ENCODE measurements around the gene EXOSC3. TPM values are rescaled to one million over a fixed set of nuclear protein-coding genes. Genes with fewer than 3 reads are reported as not detected.

Gene EXOSC3
- polyA plus RNA-seq, 2 donors = 24.0 to 36.0 TPM

DNA sequence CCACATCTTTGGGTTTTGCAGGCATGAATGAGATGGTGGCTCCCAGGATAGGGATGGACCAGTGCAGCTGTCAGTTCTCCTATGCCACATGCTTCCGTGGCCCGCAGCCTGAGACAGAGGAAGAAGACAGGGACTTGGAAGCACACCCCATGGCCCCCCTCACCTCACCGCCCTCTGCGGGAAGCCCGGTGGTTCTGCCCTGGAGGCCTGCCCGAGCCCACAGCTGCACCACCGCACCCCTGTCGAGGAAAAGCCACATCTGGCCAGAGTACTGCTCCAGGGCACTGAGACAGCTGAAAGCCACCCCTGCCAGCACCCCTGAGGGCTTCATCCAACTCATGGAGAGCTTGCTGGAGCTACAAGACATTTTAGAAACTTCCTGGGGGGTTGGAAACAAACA is 38.9 kb downstream of the EXOSC3 start:
- Histone ChIP-seq H3K36me3 (ENCODE audit: control insufficient read depth in 2 of 2, insufficient read depth in 2 of 2, low read length in 1 of 2) (no peaks in the 10 kb centered on the region), H3K9me3 (ENCODE audit: control insufficient read depth in 2 of 2, insufficient read depth in 1 of 2, low read depth in 1 of 2, low read length in 1 of 2) (no peaks in the 10 kb centered on the region), H3K4me1 (ENCODE audit: control insufficient read depth in 2 of 2, insufficient read depth in 2 of 2, low read length in 1 of 2) (no peaks in the 10 kb centered on the region), H3K4me3 (ENCODE audit: low read depth in 1 of 2, low read length in 2 of 2) (no peak overlapping the region), H3K27me3 (ENCODE audit: control insufficient read depth in 1 of 2, insufficient read depth in 2 of 2, low read length in 2 of 2) (no peaks in the 10 kb centered on the region), H3K27ac (ENCODE audit: low read depth in 2 of 2, low read length in 1 of 2) (no peak overlapping the region)
- WGBS, 2 donors = 62 to 68% methylated on average over 8 of the region's 8 CpGs

GRCh38 chr9:37740631-37741328 is 44.1 kb downstream of the EXOSC3 start:
- 78% methylated on average over 15 of the region's 15 CpGs for WGBS, 2 donors
- Histone ChIP-seq H3K27ac (ENCODE audit: low read depth in 2 of 2, low read length in 1 of 2) (no peak overlapping the region), H3K27me3 (ENCODE audit: control insufficient read depth in 1 of 2, insufficient read depth in 2 of 2, low read length in 2 of 2) (no peaks in the 10 kb centered on the region), H3K9me3 (ENCODE audit: control insufficient read depth in 2 of 2, insufficient read depth in 1 of 2, low read depth in 1 of 2, low read length in 1 of 2) (no peaks in the 10 kb centered on the region), H3K4me3 (ENCODE audit: low read depth in 1 of 2, low read length in 2 of 2) (no peak overlapping the region), H3K36me3 (ENCODE audit: control insufficient read depth in 2 of 2, insufficient read depth in 2 of 2, low read length in 1 of 2) (no peaks in the 10 kb centered on the region), H3K4me1 (ENCODE audit: control insufficient read depth in 2 of 2, insufficient read depth in 2 of 2, low read length in 1 of 2) (no peaks in the 10 kb centered on the region)

- Histone ChIP-seq H3K9me3 (ENCODE audit: control insufficient read depth in 2 of 2, insufficient read depth in 1 of 2, low read depth in 1 of 2, low read length in 1 of 2) (no peaks in the 10 kb centered on the region), H3K4me3 (ENCODE audit: low read depth in 1 of 2, low read length in 2 of 2) (no peak overlapping the region)
- WGBS, 2 donors = 94% methylated on average over 15 to 16 of the region's 16 CpGs
These were observed 44.7 kb downstream of the EXOSC3 start for GRCh38 chr9:37740128-37740527.

GRCh38 chr9:37739222-37739621 is 45.6 kb downstream of the EXOSC3 start:
- H3K27me3 ChIP-seq (ENCODE audit: control insufficient read depth in 1 of 2, insufficient read depth in 2 of 2, low read length in 2 of 2) = no peaks in the 10 kb centered on the region
- 88 to 89% methylated on average over 5 of the region's 5 CpGs for WGBS, 2 donors
- H3K4me1 ChIP-seq (ENCODE audit: control insufficient read depth in 2 of 2, insufficient read depth in 2 of 2, low read length in 1 of 2) = no peaks in the 10 kb centered on the region
- no peak overlapping the region for H3K27ac ChIP-seq (ENCODE audit: low read depth in 2 of 2, low read length in 1 of 2)
- H3K9me3 ChIP-seq (ENCODE audit: control insufficient read depth in 2 of 2, insufficient read depth in 1 of 2, low read depth in 1 of 2, low read length in 1 of 2) = no peaks in the 10 kb centered on the region
- H3K36me3 ChIP-seq (ENCODE audit: control insufficient read depth in 2 of 2, insufficient read depth in 2 of 2, low read length in 1 of 2) = no peaks in the 10 kb centered on the region
- no peak overlapping the region for H3K4me3 ChIP-seq (ENCODE audit: low read depth in 1 of 2, low read length in 2 of 2)

More at GRCh38 chr9:37740128-37740527, 44.7 kb downstream of the EXOSC3 start:
- no peak overlapping the region for H3K27ac ChIP-seq (ENCODE audit: low read depth in 2 of 2, low read length in 1 of 2)
- no peaks in the 10 kb centered on the region for H3K27me3 ChIP-seq (ENCODE audit: control insufficient read depth in 1 of 2, insufficient read depth in 2 of 2, low read length in 2 of 2)
- no peaks in the 10 kb centered on the region for H3K4me1 ChIP-seq (ENCODE audit: control insufficient read depth in 2 of 2, insufficient read depth in 2 of 2, low read length in 1 of 2)
- no peaks in the 10 kb centered on the region for H3K36me3 ChIP-seq (ENCODE audit: control insufficient read depth in 2 of 2, insufficient read depth in 2 of 2, low read length in 1 of 2)

DNA sequence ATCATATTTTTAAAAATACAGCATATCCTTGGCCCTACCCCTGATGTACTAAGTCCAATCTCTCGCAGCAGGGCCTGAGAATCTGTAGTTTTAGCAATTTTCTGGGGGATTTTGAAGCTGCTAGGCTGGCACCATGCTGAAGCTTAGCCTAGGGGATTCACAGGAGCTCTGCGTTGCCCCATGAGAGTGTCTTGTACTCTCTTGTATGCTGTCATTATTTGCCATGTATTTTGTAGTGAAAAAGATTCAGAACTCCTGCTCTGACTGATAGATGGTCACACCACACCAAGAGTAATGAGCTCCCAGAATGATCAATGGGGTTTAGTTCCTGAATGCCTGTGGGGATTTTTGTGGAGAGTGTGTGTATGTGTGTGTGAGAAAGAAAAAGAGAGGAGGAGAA is 51.9 kb downstream of the EXOSC3 start:
- no peaks in the 10 kb centered on the region for H3K36me3 ChIP-seq (ENCODE audit: control insufficient read depth in 2 of 2, insufficient read depth in 2 of 2, low read length in 1 of 2)
- no peaks in the 10 kb centered on the region for H3K9me3 ChIP-seq (ENCODE audit: control insufficient read depth in 2 of 2, insufficient read depth in 1 of 2, low read depth in 1 of 2, low read length in 1 of 2)
- 39 to 68% methylated on average over 2 of the region's 2 CpGs for WGBS, 2 donors
- H3K27me3 ChIP-seq (ENCODE audit: control insufficient read depth in 1 of 2, insufficient read depth in 2 of 2, low read length in 2 of 2) = no peaks in the 10 kb centered on the region
- peaks cover 0 to 5% of the 10 kb centered on the region in 2 donors for H3K4me1 ChIP-seq (ENCODE audit: control insufficient read depth in 2 of 2, insufficient read depth in 2 of 2, low read length in 1 of 2)
- H3K27ac ChIP-seq (ENCODE audit: low read depth in 2 of 2, low read length in 1 of 2) = no peak overlapping the region
- H3K4me3 ChIP-seq (ENCODE audit: low read depth in 1 of 2, low read length in 2 of 2) = no peak overlapping the region

- no peaks in the 10 kb centered on the region for H3K9me3 ChIP-seq (ENCODE audit: control insufficient read depth in 2 of 2, insufficient read depth in 1 of 2, low read depth in 1 of 2, low read length in 1 of 2)
- H3K27me3 ChIP-seq (ENCODE audit: control insufficient read depth in 1 of 2, insufficient read depth in 2 of 2, low read length in 2 of 2) = no peaks in the 10 kb centered on the region
- 83 to 86% methylated on average over 10 of the region's 10 CpGs for WGBS, 2 donors
- no peaks in the 10 kb centered on the region for H3K36me3 ChIP-seq (ENCODE audit: control insufficient read depth in 2 of 2, insufficient read depth in 2 of 2, low read length in 1 of 2)
- peaks cover 0 to 5% of the 10 kb centered on the region in 2 donors for H3K4me1 ChIP-seq (ENCODE audit: control insufficient read depth in 2 of 2, insufficient read depth in 2 of 2, low read length in 1 of 2)
- H3K4me3 ChIP-seq (ENCODE audit: low read depth in 1 of 2, low read length in 2 of 2) = no peak overlapping the region
- no peak overlapping the region for H3K27ac ChIP-seq (ENCODE audit: low read depth in 2 of 2, low read length in 1 of 2)
These were observed 52.6 kb downstream of the EXOSC3 start for GRCh38 chr9:37732086-37732741.

DNA sequence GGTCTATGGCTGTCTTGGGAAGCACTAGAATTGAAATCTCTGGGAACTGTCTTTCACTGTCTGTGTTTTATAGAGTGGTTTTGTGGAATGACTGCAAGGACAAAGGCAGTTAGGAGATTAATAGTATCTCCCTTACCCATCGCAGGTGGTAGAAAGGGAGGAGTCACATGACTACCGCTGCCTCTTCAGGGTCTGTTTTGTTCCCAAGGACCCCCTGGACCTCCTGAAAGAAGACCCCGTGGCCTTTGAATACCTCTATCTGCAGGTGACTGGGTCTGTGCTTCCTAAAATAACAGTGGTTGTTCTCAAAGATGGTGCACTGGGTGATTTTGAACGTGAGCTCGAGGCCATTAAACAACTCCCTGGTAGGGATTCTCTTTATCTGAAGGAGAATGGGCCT is 54.0 kb downstream of the EXOSC3 start:
- no peaks in the 10 kb centered on the region for H3K9me3 ChIP-seq (ENCODE audit: control insufficient read depth in 2 of 2, insufficient read depth in 1 of 2, low read depth in 1 of 2, low read length in 1 of 2)
- H3K27me3 ChIP-seq (ENCODE audit: control insufficient read depth in 1 of 2, insufficient read depth in 2 of 2, low read length in 2 of 2) = no peaks in the 10 kb centered on the region
- no peak overlapping the region for H3K27ac ChIP-seq (ENCODE audit: low read depth in 2 of 2, low read length in 1 of 2)
- no peak overlapping the region for H3K4me3 ChIP-seq (ENCODE audit: low read depth in 1 of 2, low read length in 2 of 2)
- H3K4me1 ChIP-seq (ENCODE audit: control insufficient read depth in 2 of 2, insufficient read depth in 2 of 2, low read length in 1 of 2) = peaks cover 0 to 5% of the 10 kb centered on the region in 2 donors
- H3K36me3 ChIP-seq (ENCODE audit: control insufficient read depth in 2 of 2, insufficient read depth in 2 of 2, low read length in 1 of 2) = no peaks in the 10 kb centered on the region
- WGBS, 2 donors = 52 to 60% methylated on average over 5 of the region's 5 CpGs

DNA sequence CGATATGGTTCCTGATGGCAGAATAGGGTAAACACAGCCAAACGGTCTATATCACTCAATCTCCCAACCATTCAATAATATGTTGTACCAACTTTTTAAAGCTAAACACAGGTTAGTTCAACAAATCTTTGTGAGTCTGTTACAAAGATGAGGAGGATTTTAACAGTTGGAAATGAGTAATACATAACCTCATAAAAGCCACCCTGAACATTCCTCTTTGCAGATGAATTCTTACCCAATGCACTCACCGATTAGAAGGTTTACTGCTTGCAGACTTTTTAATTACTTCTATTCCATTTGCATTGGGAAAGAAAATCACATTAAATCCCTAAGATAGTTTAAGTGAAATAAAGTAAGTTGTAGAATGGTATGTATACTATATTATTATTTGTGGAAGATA is 54.6 kb downstream of the EXOSC3 start:
- no peaks in the 10 kb centered on the region for H3K36me3 ChIP-seq (ENCODE audit: control insufficient read depth in 2 of 2, insufficient read depth in 2 of 2, low read length in 1 of 2)
- peaks cover 0 to 5% of the 10 kb centered on the region in 2 donors for H3K4me1 ChIP-seq (ENCODE audit: control insufficient read depth in 2 of 2, insufficient read depth in 2 of 2, low read length in 1 of 2)
- WGBS, 2 donors = 66 to 72% methylated on average over 3 of the region's 3 CpGs
- H3K4me3 ChIP-seq (ENCODE audit: low read depth in 1 of 2, low read length in 2 of 2) = no peak overlapping the region
- no peak overlapping the region for H3K27ac ChIP-seq (ENCODE audit: low read depth in 2 of 2, low read length in 1 of 2)
- H3K9me3 ChIP-seq (ENCODE audit: control insufficient read depth in 2 of 2, insufficient read depth in 1 of 2, low read depth in 1 of 2, low read length in 1 of 2) = no peaks in the 10 kb centered on the region
- no peaks in the 10 kb centered on the region for H3K27me3 ChIP-seq (ENCODE audit: control insufficient read depth in 1 of 2, insufficient read depth in 2 of 2, low read length in 2 of 2)

Measured in esophagus (tissue), 2 donors.